ENCODE measurements around the gene AKAP8. TPM values are rescaled to one million over a fixed set of nuclear protein-coding genes. Genes with fewer than 3 reads are reported as not detected.
"Not testable (repeated sequence)": the region's sequence is repeated elsewhere in the genome, so short reads cannot be mapped to it uniquely, and the experiment has no call there.

AKAP8 gene
- total and polyA plus RNA-seq, 4 donors: 15.0 to 43.4 (median 19.7) TPM

GRCh38 chr19:15396436-15396835 lies 16.8 kb upstream of the AKAP8 start:
- ATAC-seq (ENCODE audit: insufficient read depth, low FRiP score) (no peak), DNase-seq (no peak)
- Histone ChIP-seq H3K36me3 (ENCODE audit: control insufficient read depth in 4 of 4, insufficient read depth in 4 of 4, low read length in 4 of 4) (peaks cover 25 to 67% (median 48%) of the 10 kb centered on the region in 4 donors), H3K4me3 (no peak overlapping the region), H3K4me1 (ENCODE audit: control insufficient read depth in 5 of 5, insufficient read depth in 5 of 5, low read length in 5 of 5) (no peaks in the 10 kb centered on the region), H3K9ac (ENCODE audit: insufficient read depth in 1 of 2, low read length in 2 of 2) (no peak overlapping the region), H3K27ac (ENCODE audit: low read depth in 1 of 2, low read length in 1 of 2) (no peak overlapping the region), H3K27me3 (ENCODE audit: control insufficient read depth in 3 of 3, insufficient read depth in 3 of 3, low read length in 2 of 3) (no peaks in the 10 kb centered on the region), H3K9me3 (ENCODE audit: control insufficient read depth in 4 of 4, insufficient read depth in 3 of 4, low read length in 3 of 4) (no peaks in the 10 kb centered on the region)
- no peak for TF ChIP-seq CTCF (IDR thresholded peaks at IDR 0.05; ENCODE audit: control extremely low read depth, extremely low read depth)
- 99 to 100% methylated on average over 3 of the region's 3 CpGs for WGBS, 2 donors

DNA sequence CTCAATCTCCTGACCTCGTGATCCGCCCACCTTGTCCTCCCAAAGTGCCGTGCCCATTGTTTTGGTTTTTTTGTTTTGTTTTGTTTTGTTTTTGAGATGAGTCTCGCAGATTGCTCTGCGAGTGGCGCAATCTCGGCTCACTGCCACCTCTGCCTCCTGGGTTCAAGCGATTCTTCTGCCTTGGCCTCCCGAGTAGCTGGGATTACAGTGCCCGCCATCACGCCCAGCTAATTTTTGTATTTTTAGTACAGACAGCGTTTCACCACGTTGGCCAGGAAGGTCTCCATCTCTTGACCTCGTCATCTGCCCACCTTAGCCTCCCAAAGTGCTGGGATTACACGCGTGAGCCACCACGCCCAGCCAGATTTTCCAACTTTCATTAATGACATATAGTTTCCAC lies 15.7 kb upstream of the AKAP8 start:
- H3K4me1 ChIP-seq (ENCODE audit: control insufficient read depth in 5 of 5, insufficient read depth in 5 of 5, low read length in 5 of 5); H3K27ac ChIP-seq (ENCODE audit: low read depth in 1 of 2, low read length in 1 of 2); H3K9me3 ChIP-seq (ENCODE audit: control insufficient read depth in 4 of 4, insufficient read depth in 3 of 4, low read length in 3 of 4); DNase-seq; H3K27me3 ChIP-seq (ENCODE audit: control insufficient read depth in 3 of 3, insufficient read depth in 3 of 3, low read length in 2 of 3); ATAC-seq (ENCODE audit: insufficient read depth, low FRiP score); H3K4me3 ChIP-seq; H3K9ac ChIP-seq (ENCODE audit: insufficient read depth in 1 of 2, low read length in 2 of 2): not testable (repeated sequence)
- WGBS, 2 donors: 94 to 95% methylated on average over 17 of the region's 17 CpGs
- H3K36me3 ChIP-seq (ENCODE audit: control insufficient read depth in 4 of 4, insufficient read depth in 4 of 4, low read length in 4 of 4): peaks cover 25 to 56% (median 44%) of the 10 kb centered on the region in 4 donors

DNA sequence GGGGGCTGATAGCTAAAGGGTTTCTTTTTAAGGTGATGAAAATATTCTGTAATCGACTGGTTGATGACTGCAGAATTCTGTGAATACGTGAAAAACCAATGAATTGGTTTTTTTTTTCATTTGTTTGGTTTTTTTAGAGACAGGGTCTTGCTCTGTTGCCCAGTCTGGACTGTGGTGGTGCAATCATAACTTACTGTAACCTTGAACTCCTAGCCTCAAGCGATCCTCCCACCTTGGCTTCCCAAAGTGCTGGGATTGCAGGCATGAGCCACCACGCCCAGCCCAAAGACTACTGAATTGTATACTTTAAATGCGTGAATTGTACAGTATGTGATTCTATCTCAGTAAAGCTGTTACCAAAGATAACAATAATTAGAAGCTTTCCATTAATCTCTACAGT lies 14.8 kb upstream of the AKAP8 start:
- DNase-seq (no peak), ATAC-seq (ENCODE audit: insufficient read depth, low FRiP score) (no peak)
- H3K36me3 ChIP-seq (ENCODE audit: control insufficient read depth in 4 of 4, insufficient read depth in 4 of 4, low read length in 4 of 4): peaks cover 25 to 49% (median 44%) of the 10 kb centered on the region in 4 donors
- WGBS, 2 donors: 94% methylated on average over 5 of the region's 5 CpGs
- no peak overlapping the region for H3K9ac ChIP-seq (ENCODE audit: insufficient read depth in 1 of 2, low read length in 2 of 2)
- no peak overlapping the region for H3K27ac ChIP-seq (ENCODE audit: low read depth in 1 of 2, low read length in 1 of 2)
- no peaks in the 10 kb centered on the region for H3K4me1 ChIP-seq (ENCODE audit: control insufficient read depth in 5 of 5, insufficient read depth in 5 of 5, low read length in 5 of 5)
- no peak for TF ChIP-seq CTCF (IDR thresholded peaks at IDR 0.05; ENCODE audit: control extremely low read depth, extremely low read depth)
- H3K27me3 ChIP-seq (ENCODE audit: control insufficient read depth in 3 of 3, insufficient read depth in 3 of 3, low read length in 2 of 3): no peaks in the 10 kb centered on the region
- no peaks in the 10 kb centered on the region for H3K9me3 ChIP-seq (ENCODE audit: control insufficient read depth in 4 of 4, insufficient read depth in 3 of 4, low read length in 3 of 4)
- H3K4me3 ChIP-seq: no peak overlapping the region

GRCh38 chr19:15393963-15394362 lies 14.4 kb upstream of the AKAP8 start:
- Histone ChIP-seq H3K4me1 (ENCODE audit: control insufficient read depth in 5 of 5, insufficient read depth in 5 of 5, low read length in 5 of 5) (no peaks in the 10 kb centered on the region), H3K9me3 (ENCODE audit: control insufficient read depth in 4 of 4, insufficient read depth in 3 of 4, low read length in 3 of 4) (no peaks in the 10 kb centered on the region), H3K4me3 (no peak overlapping the region), H3K27ac (ENCODE audit: low read depth in 1 of 2, low read length in 1 of 2) (no peak overlapping the region), H3K9ac (ENCODE audit: insufficient read depth in 1 of 2, low read length in 2 of 2) (no peak overlapping the region), H3K27me3 (ENCODE audit: control insufficient read depth in 3 of 3, insufficient read depth in 3 of 3, low read length in 2 of 3) (no peaks in the 10 kb centered on the region), H3K36me3 (ENCODE audit: control insufficient read depth in 4 of 4, insufficient read depth in 4 of 4, low read length in 4 of 4) (peaks cover 25 to 45% (median 43%) of the 10 kb centered on the region in 4 donors)
- DNase-seq (no peak), ATAC-seq (ENCODE audit: insufficient read depth, low FRiP score) (no peak)
- TF ChIP-seq CTCF (IDR thresholded peaks at IDR 0.05; ENCODE audit: control extremely low read depth, extremely low read depth): no peak

All from lung (tissue), 12 donors.